ENCODE data around the gene NOVA2. TPM values are rescaled to one million over a fixed set of nuclear protein-coding genes. Genes with fewer than 3 reads are reported as not detected.

NOVA2 gene
- polyA plus RNA-seq, 1 of the 3 experiments (the other 2 are of a cell fraction) = 1.9 TPM

DNA sequence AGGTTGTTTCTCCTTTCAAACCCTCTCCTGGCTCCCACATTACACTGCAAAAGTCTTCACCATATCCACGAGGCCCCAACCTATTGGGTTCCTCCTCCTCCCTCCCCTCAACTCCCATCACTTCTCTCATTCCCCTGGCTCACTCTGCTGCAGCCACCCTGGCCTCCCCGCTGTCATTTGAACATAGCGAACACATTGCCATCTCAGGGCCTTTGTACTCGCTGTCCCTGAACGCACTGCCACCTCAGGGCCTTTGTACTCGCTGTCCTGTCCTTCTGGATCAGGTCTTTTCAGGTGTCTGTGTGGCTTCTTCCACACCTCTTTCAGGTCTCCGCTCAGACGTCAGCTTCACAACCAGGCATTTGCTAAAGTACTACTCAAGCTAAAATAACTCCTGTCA lies 23.3 kb upstream of the NOVA2 start:
- peaks cover 19% of the 10 kb centered on the region for H3K79me2 ChIP-seq (ENCODE audit: insufficient read depth)
- TF ChIP-seq RCOR1 (IDR thresholded peaks at IDR 0.05; ENCODE audit: low read length) (no peak), EP300 (IDR thresholded peaks at IDR 0.05; ENCODE audit: borderline replicate concordance in 1 of 2, low read depth in 1 of 2, low read length in 1 of 2) (no peak), ELF1 (IDR thresholded peaks at IDR 0.05) (no peak), MXI1 (IDR thresholded peaks at IDR 0.05; ENCODE audit: low read depth, low read length) (no peak), PBX3 (IDR thresholded peaks at IDR 0.05) (no peak), TAF1 (IDR thresholded peaks at IDR 0.05; ENCODE audit: borderline replicate concordance, low read depth, low read length) (no peak), FOSL2 (IDR thresholded peaks at IDR 0.05; ENCODE audit: borderline replicate concordance, low read depth) (no peak), NFIC (IDR thresholded peaks at IDR 0.05; ENCODE audit: borderline replicate concordance) (no peak), NRF1 (IDR thresholded peaks at IDR 0.05; ENCODE audit: low read depth, low read length) (no peak), RFX5 (IDR thresholded peaks at IDR 0.05; ENCODE audit: low read length) (no peak), MEF2A (IDR thresholded peaks at IDR 0.05; ENCODE audit: borderline replicate concordance, low read depth) (no peak), REST (IDR thresholded peaks at IDR 0.05; ENCODE audit: low read depth, low read length) (no peak), SIN3A (IDR thresholded peaks at IDR 0.05; ENCODE audit: borderline replicate concordance, low read depth, low read length) (no peak), GABPA (IDR thresholded peaks at IDR 0.05; ENCODE audit: low read depth) (no peak), GATA2 (CRISPR knock-in tag; IDR thresholded peaks at IDR 0.05) (no peak), FOXJ3 (CRISPR knock-in tag; IDR thresholded peaks at IDR 0.05) (no peak), RXRA (IDR thresholded peaks at IDR 0.05; ENCODE audit: borderline replicate concordance, low read depth) (no peak), EZH2phosphoT487 (IDR thresholded peaks at IDR 0.05; ENCODE audit: borderline replicate concordance, low read depth) (no peak)
- TF ChIP-seq, protein P1, sequence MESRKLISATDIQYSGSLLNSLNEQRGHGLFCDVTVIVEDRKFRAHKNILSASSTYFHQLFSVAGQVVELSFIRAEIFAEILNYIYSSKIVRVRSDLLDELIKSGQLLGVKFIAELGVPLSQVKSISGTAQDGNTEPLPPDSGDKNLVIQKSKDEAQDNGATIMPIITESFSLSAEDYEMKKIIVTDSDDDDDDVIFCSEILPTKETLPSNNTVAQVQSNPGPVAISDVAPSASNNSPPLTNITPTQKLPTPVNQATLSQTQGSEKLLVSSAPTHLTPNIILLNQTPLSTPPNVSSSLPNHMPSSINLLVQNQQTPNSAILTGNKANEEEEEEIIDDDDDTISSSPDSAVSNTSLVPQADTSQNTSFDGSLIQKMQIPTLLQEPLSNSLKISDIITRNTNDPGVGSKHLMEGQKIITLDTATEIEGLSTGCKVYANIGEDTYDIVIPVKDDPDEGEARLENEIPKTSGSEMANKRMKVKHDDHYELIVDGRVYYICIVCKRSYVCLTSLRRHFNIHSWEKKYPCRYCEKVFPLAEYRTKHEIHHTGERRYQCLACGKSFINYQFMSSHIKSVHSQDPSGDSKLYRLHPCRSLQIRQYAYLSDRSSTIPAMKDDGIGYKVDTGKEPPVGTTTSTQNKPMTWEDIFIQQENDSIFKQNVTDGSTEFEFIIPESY (IDR thresholded peaks at IDR 0.05; ENCODE audit: borderline replicate concordance, low read depth) = no peak
- TF ChIP-seq, protein P2, sequence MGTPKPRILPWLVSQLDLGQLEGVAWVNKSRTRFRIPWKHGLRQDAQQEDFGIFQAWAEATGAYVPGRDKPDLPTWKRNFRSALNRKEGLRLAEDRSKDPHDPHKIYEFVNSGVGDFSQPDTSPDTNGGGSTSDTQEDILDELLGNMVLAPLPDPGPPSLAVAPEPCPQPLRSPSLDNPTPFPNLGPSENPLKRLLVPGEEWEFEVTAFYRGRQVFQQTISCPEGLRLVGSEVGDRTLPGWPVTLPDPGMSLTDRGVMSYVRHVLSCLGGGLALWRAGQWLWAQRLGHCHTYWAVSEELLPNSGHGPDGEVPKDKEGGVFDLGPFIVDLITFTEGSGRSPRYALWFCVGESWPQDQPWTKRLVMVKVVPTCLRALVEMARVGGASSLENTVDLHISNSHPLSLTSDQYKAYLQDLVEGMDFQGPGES (IDR thresholded peaks at IDR 0.05; ENCODE audit: low read depth, low read length) = no peak
- no peak for DNase-seq
- POLR2A ChIA-PET = no interaction called here
- H2AFZ ChIP-seq (ENCODE audit: low read depth) = no peak overlapping the region
- H3K36me3 ChIP-seq (replicated peaks in 1 of 2; ENCODE audit: control insufficient read depth in 1 of 2, insufficient read depth in 2 of 2, low read length in 1 of 2) = no peaks in the 10 kb centered on the region
- no peak overlapping the region for H3K9ac ChIP-seq
- H3K27ac ChIP-seq (ENCODE audit: low read depth in 2 of 2, low read length in 1 of 2) = no peak overlapping the region
- no peak overlapping the region for H3K4me2 ChIP-seq
- no peaks in the 10 kb centered on the region for H3K9me3 ChIP-seq
- H3F3A ChIP-seq (replicated peaks; ENCODE audit: insufficient read depth) = peaks cover 12% of the 10 kb centered on the region
- no peaks in the 10 kb centered on the region for H3K9me2 ChIP-seq
- no peaks in the 10 kb centered on the region for H4K20me1 ChIP-seq (ENCODE audit: insufficient read depth)
- H3K4me1 ChIP-seq (ENCODE audit: control insufficient read depth in 1 of 2, insufficient read depth in 2 of 2, low read depth in 1 of 2, low read length in 1 of 2) = peaks cover 0 to 12% of the 10 kb centered on the region in 2 experiments; a peak in 1 of 4 replicates
- CTCF ChIA-PET = interaction anchor here (0.9 to 3.5 kb wide), 4 partner anchors 14 to 113 kb away, joined by 3 to 13 read pairs (median 4); no protein-coding TSS in a partner anchor
- no peaks in the 10 kb centered on the region for H3K27me3 ChIP-seq (ENCODE audit: insufficient read depth)
- WGBS (ENCODE audit: low lambda C conversion rate) = 83% methylated on average over 8 of the region's 8 CpGs
- no peak overlapping the region for H3K4me3 ChIP-seq (ENCODE audit: low read depth in 2 of 2, low read length in 1 of 2)
